Measurements from ENCODE around the gene SMIM43.
A peak's percentile ranks its signal among the peaks of the same experiment; 100 is the strongest.
"Not testable (repeated sequence)": the region's sequence is repeated elsewhere in the genome, so short reads cannot be mapped to it uniquely, and the experiment has no call there.

SMIM43 gene

GRCh38 chr4:121733942-121734341 is 31.0 kb downstream of the SMIM43 start:
- no peak for DNase-seq

GRCh38 chr4:121729753-121730152 is 35.2 kb downstream of the SMIM43 start:
- not testable (repeated sequence) for DNase-seq

DNA sequence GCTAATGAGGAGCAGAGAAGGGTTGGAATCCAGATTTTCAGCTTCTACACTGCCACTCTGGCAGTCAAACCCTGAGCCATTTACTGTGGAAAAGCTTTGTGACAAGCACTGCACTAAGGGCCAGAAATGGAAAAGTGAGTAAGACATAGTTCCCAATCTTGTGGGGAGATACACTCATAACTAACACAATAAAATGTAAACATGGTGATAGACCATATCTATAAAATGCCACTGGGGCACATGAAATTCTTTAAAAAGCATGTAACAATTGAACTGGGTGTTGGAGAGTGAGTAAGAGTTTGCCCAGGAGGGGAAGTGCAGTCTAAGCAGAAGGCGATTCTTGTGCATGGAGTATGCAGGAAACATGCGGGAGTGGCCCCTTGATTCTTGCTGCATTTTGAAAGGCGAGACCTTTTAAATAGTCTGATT is 36.2 kb downstream of the SMIM43 start:
- no peak for DNase-seq

DNA sequence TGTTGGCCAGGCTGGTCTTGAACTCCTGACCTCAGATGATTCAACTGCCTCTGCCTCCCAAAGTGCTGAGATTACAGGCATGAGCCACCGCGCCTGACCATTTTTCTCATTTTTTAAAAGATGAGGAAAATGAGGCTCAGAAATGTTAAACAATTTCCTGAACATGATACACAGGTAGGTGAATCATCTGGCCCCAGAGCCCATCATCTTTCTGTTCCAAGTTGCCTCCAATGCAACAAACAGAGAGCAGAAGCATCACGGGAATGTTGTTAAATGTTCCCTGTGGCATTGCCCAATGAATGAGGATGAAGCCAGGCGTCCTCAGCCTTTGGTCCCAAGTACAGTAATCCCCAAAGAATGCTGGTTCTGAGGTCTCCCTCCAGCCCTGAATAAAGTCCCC is 36.9 kb downstream of the SMIM43 start:
- DNase-seq: no peak

DNA sequence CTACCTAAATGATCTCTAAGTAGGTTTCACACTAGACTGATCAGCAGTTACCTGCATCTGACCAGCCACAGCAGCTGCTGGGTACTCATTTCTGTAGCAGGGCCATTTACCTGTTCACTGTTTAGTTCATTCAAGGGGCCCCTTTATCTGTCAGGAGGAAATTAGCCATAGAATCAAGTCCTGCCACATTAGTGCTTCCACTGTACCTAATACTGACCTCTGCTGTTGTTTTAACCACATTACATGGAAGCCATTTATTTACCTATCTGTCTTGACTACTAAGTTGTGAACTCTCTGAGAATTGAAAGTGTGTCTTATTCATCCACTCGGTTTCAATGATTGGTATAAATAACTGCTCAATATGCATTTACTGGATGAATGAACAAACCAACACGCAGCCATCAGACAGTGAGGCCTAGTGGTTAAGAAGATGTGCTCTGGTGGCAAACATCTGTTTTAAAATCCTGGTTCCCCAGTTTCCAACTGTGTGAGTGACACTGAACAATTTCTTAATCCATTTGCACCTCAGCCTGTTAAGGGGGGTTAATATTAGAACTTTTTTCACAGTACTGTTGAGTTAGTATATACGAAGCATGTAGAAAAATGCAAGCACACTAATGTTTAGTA is 38.2 kb downstream of the SMIM43 start:
- peak; percentile 18 for DNase-seq

GRCh38 chr4:121724671-121725070 is 40.3 kb downstream of the SMIM43 start:
- DNase-seq: no peak

DNA sequence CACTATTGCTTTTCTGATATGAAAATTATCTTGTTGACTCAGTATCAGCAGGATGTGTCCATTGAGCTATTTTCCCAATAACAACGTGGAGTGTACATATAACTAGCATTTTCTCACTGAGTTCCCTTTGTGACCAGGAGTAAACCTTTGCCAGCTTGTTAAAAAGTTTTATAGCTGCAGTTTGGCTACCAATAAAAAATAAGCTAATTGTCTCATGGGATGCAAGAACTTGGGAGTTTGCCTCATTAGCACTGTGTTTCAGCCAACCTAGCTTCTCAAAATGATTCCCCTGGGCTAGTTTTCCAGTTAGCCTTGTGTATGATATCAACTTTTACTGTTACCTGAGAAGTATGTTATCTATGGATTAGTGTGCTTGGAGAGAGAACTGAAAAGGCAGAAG is 43.3 kb downstream of the SMIM43 start:
- DNase-seq: no peak

DNA sequence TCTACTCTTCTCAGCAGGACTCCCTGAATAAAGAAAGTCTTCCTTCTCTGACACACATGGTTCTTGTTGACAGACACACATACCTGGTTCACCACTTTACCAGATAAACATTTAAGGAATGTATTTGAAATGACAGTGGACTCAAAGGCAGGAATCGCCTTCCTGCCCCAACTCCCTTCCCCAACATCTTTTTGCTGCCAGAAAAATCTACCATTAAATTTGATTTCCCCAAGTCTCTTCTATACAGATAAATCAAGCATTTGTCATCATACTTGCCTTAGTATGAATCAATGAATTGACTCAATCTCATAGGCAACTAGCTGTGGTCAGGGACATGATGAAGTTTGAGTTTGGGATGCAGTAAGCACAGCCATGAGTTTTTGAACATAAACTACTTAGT is 44.9 kb downstream of the SMIM43 start:
- DNase-seq: no peak

GRCh38 chr4:121717680-121718237 is 47.2 kb downstream of the SMIM43 start:
- DNase-seq: no peak

DNA sequence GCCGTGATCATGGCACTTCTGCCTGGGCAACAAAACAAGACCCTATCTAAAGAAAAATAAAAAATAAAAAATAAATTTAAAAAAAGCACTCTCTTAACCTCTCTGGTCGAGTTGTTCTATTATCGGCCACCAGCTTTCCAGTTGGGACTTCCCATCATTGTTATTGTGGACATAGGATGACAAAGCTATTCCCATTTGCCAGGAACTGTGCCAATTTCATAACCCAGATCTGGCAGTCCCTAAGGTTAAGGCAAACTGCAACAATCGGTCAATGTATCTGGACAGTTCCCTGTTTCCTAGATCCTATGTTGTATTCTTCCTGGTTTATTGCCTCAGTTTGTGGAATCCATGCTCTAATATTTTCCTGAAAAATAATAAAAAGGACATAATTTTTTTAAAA is 50.4 kb downstream of the SMIM43 start:
- no peak for DNase-seq

GRCh38 chr4:121712783-121713182 is 52.2 kb downstream of the SMIM43 start:
- no peak for DNase-seq

GRCh38 chr4:121712001-121712651 is 52.8 kb downstream of the SMIM43 start:
- DNase-seq: no peak

GRCh38 chr4:121711263-121712000 is 53.5 kb downstream of the SMIM43 start:
- DNase-seq: no peak

- DNase-seq: no peak
These were observed 55.1 kb downstream of the SMIM43 start for GRCh38 chr4:121709766-121710405.

Measured in NCI-H1436 (cell line).